HepG2 (cell line): ENCODE results near the gene RARG. TPM values are rescaled to one million over a fixed set of nuclear protein-coding genes. Genes with fewer than 3 reads are reported as not detected.

Source experiments
- CEBPG ChIP-seq: IDR thresholded peaks from 2 replicates; pipeline ENCODE4 v1.6.1; 2016
- FOXK2 ChIP-seq: fragments of 450-650 bp; IDR thresholded peaks from 2 replicates; pipeline ENCODE4 v1.6.1; 2016
- HNF4A ChIP-seq: sonication (generic); formaldehyde crosslinking; IDR thresholded peaks from 2 replicates; pipeline ENCODE4 v1.4.0; 2020; ENCODE audit warnings: missing genetic modification reagents
- KLF6 ChIP-seq: IDR thresholded peaks from 2 replicates; pipeline ENCODE4 v1.8.0; 2016; ENCODE audit warnings: missing biosample characterization, missing genetic modification reagents
- MEIS2 ChIP-seq: sonication (generic); formaldehyde crosslinking; IDR thresholded peaks from 2 replicates; pipeline ENCODE4 v1.9.0; 2021; ENCODE audit warnings: mild to moderate bottlenecking, missing genetic modification reagents
- NFYB ChIP-seq: sonication (generic); formaldehyde crosslinking; IDR thresholded peaks from 2 replicates; pipeline ENCODE4 v1.4.0; 2020; ENCODE audit warnings: missing genetic modification reagents
- PAXIP1 ChIP-seq: sonication (generic); formaldehyde crosslinking; conservative IDR thresholded peaks from 2 replicates; pipeline ENCODE4 v1.4.0; 2020; ENCODE audit warnings: mild to moderate bottlenecking, missing genetic modification reagents, moderate library complexity
- SRSF9 ChIP-seq: fragments of 200-400 bp; formaldehyde crosslinking; IDR thresholded peaks from 2 replicates; pipeline ENCODE4 v1.6.1; 2018; ENCODE audit warnings: borderline replicate concordance, mild to moderate bottlenecking, low read depth, low read length; ENCODE audit not compliant: insufficient read depth, poor library complexity, severe bottlenecking
- ZHX1 ChIP-seq: sonication (generic); formaldehyde crosslinking; IDR thresholded peaks from 2 replicates; pipeline ENCODE4 v1.8.1; 2022; ENCODE audit warnings: low read depth, mild to moderate bottlenecking, missing genetic modification reagents
- ZNF264 ChIP-seq: sonication (generic); formaldehyde crosslinking; IDR thresholded peaks from 2 replicates; pipeline ENCODE4 v1.4.0; 2020; ENCODE audit warnings: missing genetic modification reagents
- ZNF354B ChIP-seq: sonication (generic); formaldehyde crosslinking; IDR thresholded peaks from 2 replicates; pipeline ENCODE4 v1.8.0; 2022; ENCODE audit warnings: mild to moderate bottlenecking, missing genetic modification reagents
- ZNF720 ChIP-seq: sonication (generic); formaldehyde crosslinking; IDR thresholded peaks from 2 replicates; pipeline ENCODE4 v1.4.0; 2020; ENCODE audit warnings: missing genetic modification reagents
- ZSCAN9 ChIP-seq: IDR thresholded peaks from 2 replicates; pipeline ENCODE4 v1.6.1; 2016; ENCODE audit warnings: borderline replicate concordance
- polyA plus RNA-seq, 8 experiments: library from polyadenylated mRNA; depleted of rRNA in 3 of 8; stranded (reverse) in 7 of 8; unstranded in 1 of 8; fragments of >200 nt; fragmentation: Illumina TruSeq in 4 of 8; extraction: Trizol in 4 of 8; gene quantifications; 2 replicates each; pipeline versions ENCODE4 v1.2.1 to v1.2.3, GENCODE V29; 2011 to 2016; ENCODE audit warnings: low read depth in 4 of 8, missing spikeins in 1 of 8, mixed read lengths in 1 of 8; ENCODE audit not compliant: insufficient read depth in 1 of 8
- total RNA-seq, 5 experiments: library from RNA; depleted of rRNA; stranded (reverse); fragments of >200 nt; fragmentation: Illumina TruSeq; extraction: Trizol; gene quantifications; 2 replicates each; pipeline ENCODE4 v1.2.3, GENCODE V29; 2016; ENCODE audit warnings: low read depth in 1 of 5
- TF ChIP-seq, protein P1 (sequence below): sonication (generic); formaldehyde crosslinking; IDR thresholded peaks from one replicate; pipeline ENCODE4 v1.5.1; 2020; ENCODE audit warnings: mild to moderate bottlenecking, missing genetic modification reagents; ENCODE audit errors: not compliant biosample characterization
- TF ChIP-seq, protein P2 (sequence below): sonication (generic); formaldehyde crosslinking; IDR thresholded peaks from 2 replicates; pipeline ENCODE4 v1.5.0; 2020; ENCODE audit warnings: missing genetic modification reagents

RARG gene
- total and polyA plus RNA-seq, 2 of the 13 experiments (the other 11 are each of a cell fraction or from before 2014, with no cell fraction given) = 0.77 to 1.5 TPM

- TF ChIP-seq, protein P1, sequence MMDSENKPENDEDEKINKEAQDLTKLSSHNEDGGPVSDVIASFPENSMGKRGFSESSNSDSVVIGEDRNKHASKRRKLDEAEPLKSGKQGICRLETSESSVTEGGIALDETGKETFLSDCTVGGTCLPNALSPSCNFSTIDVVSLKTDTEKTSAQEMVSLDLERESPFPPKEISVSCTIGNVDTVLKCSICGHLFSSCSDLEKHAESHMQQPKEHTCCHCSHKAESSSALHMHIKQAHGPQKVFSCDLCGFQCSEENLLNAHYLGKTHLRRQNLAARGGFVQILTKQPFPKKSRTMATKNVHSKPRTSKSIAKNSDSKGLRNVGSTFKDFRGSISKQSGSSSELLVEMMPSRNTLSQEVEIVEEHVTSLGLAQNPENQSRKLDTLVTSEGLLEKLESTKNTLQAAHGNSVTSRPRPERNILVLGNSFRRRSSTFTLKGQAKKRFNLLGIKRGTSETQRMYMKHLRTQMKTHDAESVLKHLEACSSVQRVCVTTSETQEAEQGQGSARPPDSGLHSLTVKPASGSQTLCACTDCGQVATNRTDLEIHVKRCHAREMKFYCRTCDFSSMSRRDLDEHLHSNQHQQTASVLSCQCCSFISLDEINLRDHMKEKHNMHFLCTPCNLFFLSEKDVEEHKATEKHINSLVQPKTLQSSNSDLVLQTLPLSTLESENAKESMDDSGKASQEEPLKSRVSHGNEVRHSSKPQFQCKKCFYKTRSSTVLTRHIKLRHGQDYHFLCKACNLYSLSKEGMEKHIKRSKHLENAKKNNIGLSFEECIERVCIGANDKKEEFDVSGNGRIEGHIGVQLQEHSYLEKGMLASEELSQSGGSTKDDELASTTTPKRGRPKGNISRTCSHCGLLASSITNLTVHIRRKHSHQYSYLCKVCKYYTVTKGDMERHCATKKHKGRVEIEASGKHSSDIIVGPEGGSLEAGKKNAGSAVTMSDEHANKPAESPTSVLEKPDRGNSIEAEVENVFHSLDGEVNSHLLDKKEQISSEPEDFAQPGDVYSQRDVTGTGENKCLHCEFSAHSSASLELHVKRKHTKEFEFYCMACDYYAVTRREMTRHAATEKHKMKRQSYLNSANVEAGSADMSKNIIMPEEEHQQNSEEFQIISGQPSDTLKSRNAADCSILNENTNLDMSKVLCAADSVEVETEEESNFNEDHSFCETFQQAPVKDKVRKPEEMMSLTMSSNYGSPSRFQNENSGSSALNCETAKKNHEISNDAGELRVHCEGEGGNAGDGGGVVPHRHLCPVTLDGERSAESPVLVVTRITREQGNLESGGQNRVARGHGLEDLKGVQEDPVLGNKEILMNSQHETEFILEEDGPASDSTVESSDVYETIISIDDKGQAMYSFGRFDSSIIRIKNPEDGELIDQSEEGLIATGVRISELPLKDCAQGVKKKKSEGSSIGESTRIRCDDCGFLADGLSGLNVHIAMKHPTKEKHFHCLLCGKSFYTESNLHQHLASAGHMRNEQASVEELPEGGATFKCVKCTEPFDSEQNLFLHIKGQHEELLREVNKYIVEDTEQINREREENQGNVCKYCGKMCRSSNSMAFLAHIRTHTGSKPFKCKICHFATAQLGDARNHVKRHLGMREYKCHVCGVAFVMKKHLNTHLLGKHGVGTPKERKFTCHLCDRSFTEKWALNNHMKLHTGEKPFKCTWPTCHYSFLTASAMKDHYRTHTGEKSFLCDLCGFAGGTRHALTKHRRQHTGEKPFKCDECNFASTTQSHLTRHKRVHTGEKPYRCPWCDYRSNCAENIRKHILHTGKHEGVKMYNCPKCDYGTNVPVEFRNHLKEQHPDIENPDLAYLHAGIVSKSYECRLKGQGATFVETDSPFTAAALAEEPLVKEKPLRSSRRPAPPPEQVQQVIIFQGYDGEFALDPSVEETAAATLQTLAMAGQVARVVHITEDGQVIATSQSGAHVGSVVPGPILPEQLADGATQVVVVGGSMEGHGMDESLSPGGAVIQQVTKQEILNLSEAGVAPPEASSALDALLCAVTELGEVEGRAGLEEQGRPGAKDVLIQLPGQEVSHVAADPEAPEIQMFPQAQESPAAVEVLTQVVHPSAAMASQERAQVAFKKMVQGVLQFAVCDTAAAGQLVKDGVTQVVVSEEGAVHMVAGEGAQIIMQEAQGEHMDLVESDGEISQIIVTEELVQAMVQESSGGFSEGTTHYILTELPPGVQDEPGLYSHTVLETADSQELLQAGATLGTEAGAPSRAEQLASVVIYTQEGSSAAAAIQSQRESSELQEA (CRISPR knock-in tag) = no peak
- TF ChIP-seq ZSCAN9 (CRISPR knock-in tag) (no peak), ZNF264 (CRISPR knock-in tag) (no peak), CEBPG (CRISPR knock-in tag) (peak; percentile 61), FOXK2 (no peak), SRSF9 (no peak), ZNF354B (CRISPR knock-in tag) (no peak), ZHX1 (no peak), PAXIP1 (peak; percentile 51), ZNF720 (CRISPR knock-in tag) (no peak), HNF4A (CRISPR knock-in tag) (peak; percentile 76), NFYB (CRISPR knock-in tag) (no peak), KLF6 (CRISPR knock-in tag) (no peak), MEIS2 (no peak)
- TF ChIP-seq, protein P2, sequence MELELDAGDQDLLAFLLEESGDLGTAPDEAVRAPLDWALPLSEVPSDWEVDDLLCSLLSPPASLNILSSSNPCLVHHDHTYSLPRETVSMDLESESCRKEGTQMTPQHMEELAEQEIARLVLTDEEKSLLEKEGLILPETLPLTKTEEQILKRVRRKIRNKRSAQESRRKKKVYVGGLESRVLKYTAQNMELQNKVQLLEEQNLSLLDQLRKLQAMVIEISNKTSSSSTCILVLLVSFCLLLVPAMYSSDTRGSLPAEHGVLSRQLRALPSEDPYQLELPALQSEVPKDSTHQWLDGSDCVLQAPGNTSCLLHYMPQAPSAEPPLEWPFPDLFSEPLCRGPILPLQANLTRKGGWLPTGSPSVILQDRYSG (CRISPR knock-in tag) = no peak
These were observed 47.4 kb upstream of the RARG start (continued) for GRCh38 chr12:53279283-53279869.
